ENCODE measurements around the gene EMILIN1. TPM values are rescaled to one million over a fixed set of nuclear protein-coding genes. Genes with fewer than 3 reads are reported as not detected.

The EMILIN1 gene
- total RNA-seq, 1 experiment from 2014 or later: 1.2 TPM

DNA sequence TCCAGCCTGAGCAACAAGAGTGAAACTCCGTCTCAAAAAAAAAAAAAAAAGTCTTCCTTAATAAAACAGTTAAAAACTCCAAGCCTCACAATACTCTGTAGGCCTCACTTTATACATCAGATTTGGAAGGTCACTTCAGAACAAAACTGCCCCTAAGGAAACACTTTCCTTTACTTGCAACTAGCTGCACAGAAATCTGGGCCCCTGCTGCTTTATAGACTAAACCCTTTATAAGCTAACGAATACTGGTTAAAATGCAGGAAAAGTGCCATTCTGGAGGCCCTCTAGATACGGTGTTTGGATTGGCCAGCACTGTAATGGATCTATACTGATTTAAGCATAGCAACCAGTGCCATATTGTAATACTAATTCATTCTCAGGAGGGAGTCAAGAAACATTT lies 46.7 kb downstream of the EMILIN1 start:
- H3K14ac ChIP-seq (ENCODE audit: insufficient read depth, low read length): no peak overlapping the region
- peaks cover 40% of the 10 kb centered on the region for H3K27me3 Mint-ChIP-seq (ENCODE audit: low read depth)

More for the DNA sequence above, 46.7 kb downstream of the EMILIN1 start:
- DNase-seq: no peak
- Histone ChIP-seq H3K9me3 (ENCODE audit: control insufficient read depth, low read depth, low read length) (no peaks in the 10 kb centered on the region), H4K8ac (replicated peaks; ENCODE audit: insufficient read length, low read depth, low read length) (no peak overlapping the region), H3K9ac (ENCODE audit: extremely low read depth, insufficient read length, low read length) (no peak overlapping the region), H3K23me2 (ENCODE audit: insufficient read length, low read depth, low read length, poor library complexity, severe bottlenecking) (peaks cover 4% of the 10 kb centered on the region), H2BK20ac (ENCODE audit: low read depth, low read length, poor library complexity, severe bottlenecking) (no peak overlapping the region), H2BK5ac (ENCODE audit: insufficient read length, low read length) (no peak overlapping the region), H3K27ac (ENCODE audit: insufficient read length, low read depth, low read length) (no peak overlapping the region), H2BK120ac (ENCODE audit: low read depth, low read length, poor library complexity, severe bottlenecking) (no peak overlapping the region), H3K79me1 (ENCODE audit: insufficient read depth, low read depth, low read length, poor library complexity, severe bottlenecking) (no peaks in the 10 kb centered on the region), H3K4ac (ENCODE audit: low read depth, low read length) (no peak overlapping the region), H2BK12ac (ENCODE audit: insufficient read length, low read depth, low read length) (no peak overlapping the region), H3K56ac (ENCODE audit: insufficient read length, low read depth, low read length) (no peak overlapping the region), H3T11ph (ENCODE audit: low read length) (no peak overlapping the region), H3K27me3 (ENCODE audit: insufficient read depth, low read length) (peaks cover 7% of the 10 kb centered on the region; the same call in 1 of the 2 replicates), H3K4me1 (ENCODE audit: insufficient read depth, low read length) (no peaks in the 10 kb centered on the region; the same call in 1 of the 2 replicates), H3K4me2 (ENCODE audit: insufficient read depth, insufficient read length, low read length) (no peak overlapping the region), H3K79me2 (ENCODE audit: insufficient read depth, low read length) (no peaks in the 10 kb centered on the region), H2AK5ac (ENCODE audit: insufficient read length, low read length) (no peak overlapping the region), H4K20me1 (ENCODE audit: control insufficient read depth, insufficient read depth, insufficient read length) (peaks cover 2% of the 10 kb centered on the region), H3K18ac (ENCODE audit: insufficient read length, low read depth, low read length) (no peak overlapping the region), H3K23ac (ENCODE audit: insufficient read length, low read depth, low read length) (no peak overlapping the region), H2AFZ (ENCODE audit: low read length) (no peak overlapping the region), H4K91ac (ENCODE audit: insufficient read length, low read depth, low read length) (no peak overlapping the region), H2BK15ac (ENCODE audit: low read depth, low read length) (no peak overlapping the region), H4K5ac (ENCODE audit: insufficient read length, low read depth, low read length) (no peak overlapping the region)
- peaks cover 7 to 12% of the 10 kb centered on the region in 2 experiments for H3K4me1 Mint-ChIP-seq
- H3K27ac Mint-ChIP-seq: no peak overlapping the region
- peaks cover 0 to 8% (median 2%) of the 10 kb centered on the region in 3 experiments; a peak in 4 of 7 replicates for H3K36me3 Mint-ChIP-seq (ENCODE audit: insufficient read depth in 1 of 3, low read depth in 3 of 3)
- H3K4me3 Mint-ChIP-seq: 0 out of 5 replicates have a peak overlapping the region, but pooled peaks of 1 of the 2 experiments have one; percentile 17
- no CpG with 5 or more reads among the region's 3 CpGs for WGBS (ENCODE audit: extremely low coverage, insufficient read length, low lambda C conversion rate)
- H3K9me3 Mint-ChIP-seq: no peaks in the 10 kb centered on the region
- TF ChIP-seq, protein P1, sequence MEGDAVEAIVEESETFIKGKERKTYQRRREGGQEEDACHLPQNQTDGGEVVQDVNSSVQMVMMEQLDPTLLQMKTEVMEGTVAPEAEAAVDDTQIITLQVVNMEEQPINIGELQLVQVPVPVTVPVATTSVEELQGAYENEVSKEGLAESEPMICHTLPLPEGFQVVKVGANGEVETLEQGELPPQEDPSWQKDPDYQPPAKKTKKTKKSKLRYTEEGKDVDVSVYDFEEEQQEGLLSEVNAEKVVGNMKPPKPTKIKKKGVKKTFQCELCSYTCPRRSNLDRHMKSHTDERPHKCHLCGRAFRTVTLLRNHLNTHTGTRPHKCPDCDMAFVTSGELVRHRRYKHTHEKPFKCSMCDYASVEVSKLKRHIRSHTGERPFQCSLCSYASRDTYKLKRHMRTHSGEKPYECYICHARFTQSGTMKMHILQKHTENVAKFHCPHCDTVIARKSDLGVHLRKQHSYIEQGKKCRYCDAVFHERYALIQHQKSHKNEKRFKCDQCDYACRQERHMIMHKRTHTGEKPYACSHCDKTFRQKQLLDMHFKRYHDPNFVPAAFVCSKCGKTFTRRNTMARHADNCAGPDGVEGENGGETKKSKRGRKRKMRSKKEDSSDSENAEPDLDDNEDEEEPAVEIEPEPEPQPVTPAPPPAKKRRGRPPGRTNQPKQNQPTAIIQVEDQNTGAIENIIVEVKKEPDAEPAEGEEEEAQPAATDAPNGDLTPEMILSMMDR (conservative IDR thresholded peaks at IDR 0.05): no peak

Data from H9 (cell line).